ENCODE results near the gene NCAM2.

Gene NCAM2

DNA sequence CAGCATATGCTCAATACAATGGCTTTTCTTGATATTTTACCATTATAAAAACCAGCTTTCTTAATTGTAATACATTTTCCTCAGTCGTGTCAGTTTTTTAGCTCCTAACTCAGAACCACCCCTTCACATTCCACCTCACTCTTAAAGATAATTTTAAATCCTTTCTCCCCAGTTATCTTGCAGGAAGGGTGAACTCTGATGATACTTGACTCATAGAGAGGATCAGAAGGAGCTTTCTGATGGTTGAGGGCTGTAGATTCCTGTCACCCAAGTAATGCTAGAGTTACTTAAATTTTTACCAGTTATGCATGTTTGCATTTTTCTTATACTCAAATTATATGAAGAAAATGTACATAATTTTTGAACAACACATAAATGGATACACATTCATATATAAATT lies 233.7 kb downstream of the NCAM2 start:
- H3K4me2 ChIP-seq (ENCODE audit: low read length): no peak overlapping the region
- no peaks in the 10 kb centered on the region for H3K36me3 ChIP-seq (ENCODE audit: control insufficient read depth, insufficient read depth, low read length)
- no peak for TF ChIP-seq CTCF (IDR thresholded peaks at IDR 0.05)
- no peaks in the 10 kb centered on the region for H3K27me3 ChIP-seq (ENCODE audit: control insufficient read depth, insufficient read depth, low read length)
- no peaks in the 10 kb centered on the region for H3K9me3 ChIP-seq (ENCODE audit: control insufficient read depth, low read length)
- H3K4me3 ChIP-seq (ENCODE audit: low read depth, low read length): no peak overlapping the region
- no peak overlapping the region for H3K9ac ChIP-seq
- no peaks in the 10 kb centered on the region for H3K79me2 ChIP-seq
- no peaks in the 10 kb centered on the region for H3K4me1 ChIP-seq
- H2AFZ ChIP-seq: no peak overlapping the region
- H3K27ac ChIP-seq: no peak overlapping the region

DNA sequence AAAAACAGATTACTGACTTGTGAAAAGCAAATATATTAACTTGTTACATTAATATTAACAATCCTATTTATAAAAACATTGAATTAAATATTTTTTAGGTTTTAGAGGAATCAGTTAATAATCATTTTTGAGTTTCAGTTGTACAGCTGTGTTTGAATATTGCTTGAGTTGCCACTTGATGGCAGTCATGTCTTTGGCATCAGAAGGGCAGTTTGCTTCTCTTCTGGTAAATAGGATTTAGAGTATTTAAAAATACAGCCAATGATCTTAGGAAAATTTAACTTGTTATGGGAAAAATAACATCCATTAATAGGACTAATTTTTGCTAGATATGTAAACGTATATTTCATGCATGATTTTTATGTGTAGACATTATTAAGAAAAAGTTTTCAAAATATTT lies 234.1 kb downstream of the NCAM2 start:
- Histone ChIP-seq H3K9me3 (ENCODE audit: control insufficient read depth, low read length) (no peaks in the 10 kb centered on the region), H3K79me2 (no peaks in the 10 kb centered on the region), H3K27me3 (ENCODE audit: control insufficient read depth, insufficient read depth, low read length) (no peaks in the 10 kb centered on the region), H3K36me3 (ENCODE audit: control insufficient read depth, insufficient read depth, low read length) (no peaks in the 10 kb centered on the region), H3K4me3 (ENCODE audit: low read depth, low read length) (no peak overlapping the region), H3K4me1 (no peaks in the 10 kb centered on the region), H2AFZ (no peak overlapping the region), H3K4me2 (ENCODE audit: low read length) (no peak overlapping the region), H3K27ac (no peak overlapping the region), H3K9ac (no peak overlapping the region)
- no peak for TF ChIP-seq CTCF (IDR thresholded peaks at IDR 0.05)

DNA sequence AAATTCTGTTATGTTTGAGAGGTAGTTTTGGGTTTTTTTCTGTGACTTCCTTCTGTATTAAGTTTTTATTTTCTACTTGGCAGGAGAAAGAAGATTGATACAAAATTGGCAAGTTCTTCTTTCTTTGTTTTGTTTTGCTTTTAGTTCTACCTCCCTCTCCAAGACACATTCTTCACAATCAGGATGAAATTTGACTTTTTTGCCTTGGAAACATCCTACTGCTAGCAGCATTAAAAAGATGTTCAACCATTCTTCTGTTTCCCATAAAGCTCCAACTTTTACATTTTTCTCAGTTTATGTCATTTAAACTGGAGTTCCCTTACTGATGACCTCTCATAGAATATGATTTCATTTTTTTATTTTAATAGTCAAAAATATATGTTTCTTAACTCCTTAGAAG lies 234.8 kb downstream of the NCAM2 start:
- H3K4me2 ChIP-seq (ENCODE audit: low read length): no peak overlapping the region
- H3K27ac ChIP-seq: no peak overlapping the region
- no peaks in the 10 kb centered on the region for H3K9me3 ChIP-seq (ENCODE audit: control insufficient read depth, low read length)
- H3K27me3 ChIP-seq (ENCODE audit: control insufficient read depth, insufficient read depth, low read length): no peaks in the 10 kb centered on the region
- no peaks in the 10 kb centered on the region for H3K4me1 ChIP-seq
- no peaks in the 10 kb centered on the region for H3K79me2 ChIP-seq
- no peaks in the 10 kb centered on the region for H3K36me3 ChIP-seq (ENCODE audit: control insufficient read depth, insufficient read depth, low read length)
- H3K4me3 ChIP-seq (ENCODE audit: low read depth, low read length): no peak overlapping the region
- H2AFZ ChIP-seq: no peak overlapping the region
- no peak overlapping the region for H3K9ac ChIP-seq
- TF ChIP-seq CTCF (IDR thresholded peaks at IDR 0.05): no peak

DNA sequence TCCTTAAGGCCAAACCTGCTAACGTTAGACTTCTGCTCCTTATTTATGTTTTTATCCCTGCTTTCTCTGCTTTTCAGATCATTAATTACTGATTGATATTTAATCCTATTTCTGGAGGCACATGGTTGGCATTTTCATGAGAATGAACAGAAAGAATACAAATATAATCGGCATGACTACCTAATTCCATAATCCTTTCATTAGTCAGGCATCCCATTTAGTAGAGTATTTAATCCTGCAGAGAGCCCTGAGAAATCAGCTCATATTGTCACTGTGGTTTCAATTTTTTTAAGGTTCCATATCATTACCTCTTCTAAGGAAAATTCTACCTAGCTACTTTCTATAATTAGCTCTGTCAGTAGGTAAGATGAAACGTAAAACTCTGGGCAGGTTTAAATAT lies 238.8 kb downstream of the NCAM2 start:
- no peaks in the 10 kb centered on the region for H3K4me1 ChIP-seq
- no peak overlapping the region for H3K4me3 ChIP-seq (ENCODE audit: low read depth, low read length)
- H2AFZ ChIP-seq: no peak overlapping the region
- H3K9me3 ChIP-seq (ENCODE audit: control insufficient read depth, low read length): no peaks in the 10 kb centered on the region
- no peak overlapping the region for H3K4me2 ChIP-seq (ENCODE audit: low read length)
- H3K36me3 ChIP-seq (ENCODE audit: control insufficient read depth, insufficient read depth, low read length): no peaks in the 10 kb centered on the region
- H3K9ac ChIP-seq: no peak overlapping the region
- H3K27me3 ChIP-seq (ENCODE audit: control insufficient read depth, insufficient read depth, low read length): no peaks in the 10 kb centered on the region
- H3K27ac ChIP-seq: no peak overlapping the region
- H3K79me2 ChIP-seq: no peaks in the 10 kb centered on the region
- TF ChIP-seq CTCF (IDR thresholded peaks at IDR 0.05): no peak

- no peak overlapping the region for H3K4me2 ChIP-seq (ENCODE audit: low read length)
- H3K4me1 ChIP-seq: no peaks in the 10 kb centered on the region
- no peaks in the 10 kb centered on the region for H3K79me2 ChIP-seq
- H3K9ac ChIP-seq: no peak overlapping the region
- H2AFZ ChIP-seq: no peak overlapping the region
- H3K27ac ChIP-seq: no peak overlapping the region
- no peaks in the 10 kb centered on the region for H3K27me3 ChIP-seq (ENCODE audit: control insufficient read depth, insufficient read depth, low read length)
- H3K9me3 ChIP-seq (ENCODE audit: control insufficient read depth, low read length): no peaks in the 10 kb centered on the region
- H3K36me3 ChIP-seq (ENCODE audit: control insufficient read depth, insufficient read depth, low read length): no peaks in the 10 kb centered on the region
- no peak overlapping the region for H3K4me3 ChIP-seq (ENCODE audit: low read depth, low read length)
- TF ChIP-seq CTCF (IDR thresholded peaks at IDR 0.05): no peak
Observed at GRCh38 chr21:21238629-21239400, 240.6 kb downstream of the NCAM2 start.

Measured in parathyroid adenoma (tissue), 2 donors.